BLaER1 treated with 17β-estradiol and CSF1 and Interleukin-3, amounts not matched to agents 10 nM and 100 nM (cell line): Measurements from ENCODE around the gene ADAP2.

ENCODE experiments used
- H3K27ac ChIP-seq, 11 experiments: shearing (Covaris generic); formaldehyde crosslinking; 2 replicates each; pipeline ENCODE4 v1.8.1; 2022
- H3K27me3 ChIP-seq, 11 experiments: shearing (Covaris generic); formaldehyde crosslinking; 2 replicates each; pipeline ENCODE4 v1.8.1; 2022
- H3K36me3 ChIP-seq, 11 experiments: shearing (Covaris generic); formaldehyde crosslinking; 2 replicates each; pipeline ENCODE4 v1.8.1; 2022
- H3K4me1 ChIP-seq, 10 experiments: shearing (Covaris generic); formaldehyde crosslinking; 2 replicates each; pipeline ENCODE4 v1.8.1; 2022
- H3K4me2 ChIP-seq, 11 experiments: shearing (Covaris generic); formaldehyde crosslinking; 2 replicates each; pipeline ENCODE4 v1.8.1; 2022
- H3K4me3 ChIP-seq, 10 experiments: shearing (Covaris generic); formaldehyde crosslinking; 2 replicates each; pipeline ENCODE4 v1.8.1; 2022
- H3K9ac ChIP-seq, 11 experiments: shearing (Covaris generic); formaldehyde crosslinking; 2 replicates each; pipeline ENCODE4 v1.8.1; 2022
- H3K9me3 ChIP-seq, 11 experiments: shearing (Covaris generic); formaldehyde crosslinking; replicated peaks in 1 of 11; 2 replicates each; pipeline ENCODE4 v1.8.1; 2022
- H4K20me1 ChIP-seq, 11 experiments: shearing (Covaris generic); formaldehyde crosslinking; 2 replicates each; pipeline ENCODE4 v1.8.1; 2022
- Cebpa-rat ChIP-seq, 11 experiments: shearing (Covaris generic); IDR thresholded peaks; 2 replicates each; pipeline ENCODE4 v1.8.1; 2022

ADAP2 gene

GRCh38 chr17:30992551-30992950, 70.8 kb downstream of the ADAP2 start:
- Histone ChIP-seq H3K9ac (no peak overlapping the region), H3K27ac (no peak overlapping the region), H3K4me3 (no peak overlapping the region), H4K20me1 (peaks cover 0 to 88% (median 4%) of the 10 kb centered on the region in 11 experiments; a peak in 8 of 22 replicates), H3K4me1 (no peaks in the 10 kb centered on the region), H3K9me3 (no peaks in the 10 kb centered on the region), H3K36me3 (peaks cover 67 to 100% (median 96%) of the 10 kb centered on the region in 11 experiments), H3K4me2 (no peak overlapping the region), H3K27me3 (no peaks in the 10 kb centered on the region)
- no peak for TF ChIP-seq Cebpa-rat (IDR thresholded peaks at IDR 0.05)

DNA sequence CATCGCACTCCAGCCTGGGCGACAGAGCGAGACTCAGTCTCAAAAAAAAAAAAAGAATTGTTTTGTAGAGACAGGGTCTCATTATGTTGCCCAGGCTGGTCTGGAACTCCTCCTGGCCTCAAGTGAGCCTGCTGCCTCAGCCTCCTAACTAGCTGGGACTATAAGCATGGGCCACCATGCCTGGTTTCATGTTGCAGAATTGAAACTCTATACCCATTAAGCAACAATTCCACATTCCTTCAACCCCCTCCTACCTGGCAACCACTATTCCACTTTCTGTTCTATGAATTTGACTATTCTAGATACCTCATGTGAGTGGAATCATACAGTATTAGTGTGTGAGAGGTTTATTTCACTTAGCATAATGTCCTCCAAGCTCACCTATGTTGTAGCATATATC, 73.6 kb downstream of the ADAP2 start:
- H3K27ac ChIP-seq = no peak overlapping the region
- H3K9ac ChIP-seq = no peak overlapping the region
- no peak for TF ChIP-seq Cebpa-rat (IDR thresholded peaks at IDR 0.05)
- H4K20me1 ChIP-seq = peaks cover 0 to 92% (median 4%) of the 10 kb centered on the region in 11 experiments; a peak in 8 of 22 replicates
- no peaks in the 10 kb centered on the region for H3K9me3 ChIP-seq
- no peaks in the 10 kb centered on the region for H3K27me3 ChIP-seq
- H3K4me3 ChIP-seq = no peak overlapping the region
- no peaks in the 10 kb centered on the region for H3K4me1 ChIP-seq
- H3K4me2 ChIP-seq = no peak overlapping the region
- H3K36me3 ChIP-seq = peaks cover 73 to 100% (median 96%) of the 10 kb centered on the region in 11 experiments

DNA sequence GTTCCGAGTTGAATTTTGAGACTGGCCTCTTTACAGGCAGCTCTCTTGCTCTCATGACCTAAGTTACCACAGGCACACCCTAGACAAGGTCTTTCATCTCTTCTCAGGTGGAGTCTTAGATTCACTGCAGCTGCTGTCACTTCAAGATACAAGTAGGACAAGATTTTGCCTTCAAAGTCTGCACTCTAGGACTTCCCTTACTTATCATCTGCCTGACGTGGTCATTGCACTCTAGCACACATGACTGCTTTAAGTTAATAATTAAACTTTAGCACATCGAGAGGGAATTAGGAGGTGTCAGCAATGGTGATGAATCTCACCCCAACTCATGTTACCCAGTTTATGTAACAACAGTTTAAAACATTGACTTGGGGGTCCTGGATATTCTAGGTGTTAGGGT, 74.7 kb downstream of the ADAP2 start:
- H3K27me3 ChIP-seq = no peaks in the 10 kb centered on the region
- H3K4me3 ChIP-seq = no peak overlapping the region
- TF ChIP-seq Cebpa-rat (IDR thresholded peaks at IDR 0.05) = no peak

GRCh38 chr17:30997270-30997669, 75.5 kb downstream of the ADAP2 start:
- H3K4me3 ChIP-seq = no peak overlapping the region
- TF ChIP-seq Cebpa-rat (IDR thresholded peaks at IDR 0.05) = no peak
- H3K27ac ChIP-seq = no peak overlapping the region
- H3K36me3 ChIP-seq = peaks cover 83 to 100% (median 98%) of the 10 kb centered on the region in 11 experiments
- H3K4me1 ChIP-seq = no peaks in the 10 kb centered on the region
- peaks cover 0 to 77% (median 0%) of the 10 kb centered on the region in 11 experiments; a peak in 7 of 22 replicates for H4K20me1 ChIP-seq
- no peaks in the 10 kb centered on the region for H3K27me3 ChIP-seq
- no peak overlapping the region for H3K9ac ChIP-seq
- no peak overlapping the region for H3K4me2 ChIP-seq
- no peaks in the 10 kb centered on the region for H3K9me3 ChIP-seq

More for the DNA sequence above, 74.7 kb downstream of the ADAP2 start:
- Histone ChIP-seq H3K4me1 (no peaks in the 10 kb centered on the region), H3K4me2 (no peak overlapping the region), H3K9me3 (no peaks in the 10 kb centered on the region), H3K9ac (no peak overlapping the region), H3K27ac (no peak overlapping the region), H4K20me1 (peaks cover 0 to 85% (median 0%) of the 10 kb centered on the region in 11 experiments; a peak in 8 of 22 replicates), H3K36me3 (peaks cover 77 to 100% (median 97%) of the 10 kb centered on the region in 11 experiments)

GRCh38 chr17:30997842-30998241, 76.1 kb downstream of the ADAP2 start:
- Histone ChIP-seq H3K27ac (no peak overlapping the region), H3K9me3 (no peaks in the 10 kb centered on the region), H3K4me3 (no peak overlapping the region), H3K9ac (no peak overlapping the region), H3K36me3 (peaks cover 84 to 100% (median 98%) of the 10 kb centered on the region in 11 experiments), H3K4me1 (no peaks in the 10 kb centered on the region), H4K20me1 (peaks cover 0 to 72% (median 0%) of the 10 kb centered on the region in 11 experiments; a peak in 6 of 22 replicates), H3K27me3 (no peaks in the 10 kb centered on the region), H3K4me2 (no peak overlapping the region)
- TF ChIP-seq Cebpa-rat (IDR thresholded peaks at IDR 0.05) = no peak

- H3K9me3 ChIP-seq = peaks cover 0 to 7% (median 0%) of the 10 kb centered on the region in 11 experiments; a peak in 1 of 22 replicates
- peaks cover 0 to 9% (median 3%) of the 10 kb centered on the region in 11 experiments; a peak in 15 of 22 replicates for H3K27me3 ChIP-seq
- H3K4me1 ChIP-seq = peaks cover 0 to 12% (median 0%) of the 10 kb centered on the region in 10 experiments; a peak in 4 of 20 replicates
- H3K4me2 ChIP-seq = no peak overlapping the region
- H3K4me3 ChIP-seq = no peak overlapping the region
- peaks cover 69 to 98% (median 89%) of the 10 kb centered on the region in 11 experiments for H3K36me3 ChIP-seq
- H4K20me1 ChIP-seq = peaks cover 0 to 36% (median 0%) of the 10 kb centered on the region in 11 experiments; a peak in 5 of 22 replicates
- no peak overlapping the region for H3K9ac ChIP-seq
- H3K27ac ChIP-seq = no peak overlapping the region
- no peak for TF ChIP-seq Cebpa-rat (IDR thresholded peaks at IDR 0.05)
Observed at GRCh38 chr17:31002047-31002446, 80.3 kb downstream of the ADAP2 start.

DNA sequence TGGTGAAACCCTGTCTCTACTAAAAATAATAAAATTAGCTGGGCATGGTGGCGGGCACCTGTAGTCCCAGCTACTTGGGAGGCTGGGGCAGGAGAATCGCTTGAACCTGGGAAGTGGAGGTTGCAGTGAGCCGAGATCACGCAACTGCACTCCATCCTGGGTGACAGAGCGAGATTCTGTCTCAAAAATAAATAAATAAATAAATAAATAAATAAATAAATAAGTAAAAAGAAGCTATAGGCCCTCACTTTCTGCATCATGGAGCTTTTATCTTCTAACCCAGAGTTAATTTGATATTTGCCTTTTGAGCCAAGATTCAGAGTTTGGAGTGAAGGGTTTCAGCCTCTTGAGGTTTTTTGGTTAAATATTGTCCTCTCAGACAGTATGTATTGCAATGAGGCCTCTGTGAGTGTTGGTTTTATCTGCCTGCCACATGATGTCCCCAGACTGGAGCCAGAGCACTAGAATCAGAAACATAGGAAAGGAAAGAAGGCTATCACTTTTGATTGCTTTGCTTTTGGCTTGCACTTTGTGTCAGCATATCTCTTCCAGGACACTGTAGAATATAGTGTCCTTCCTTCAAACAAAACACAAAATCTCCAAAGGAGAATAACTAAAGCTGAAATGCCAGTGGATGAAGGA, 81.6 kb downstream of the ADAP2 start:
- no peak overlapping the region for H3K4me2 ChIP-seq
- no peak overlapping the region for H3K27ac ChIP-seq
- H3K4me3 ChIP-seq = no peak overlapping the region
- H4K20me1 ChIP-seq = peaks cover 0 to 33% (median 2%) of the 10 kb centered on the region in 11 experiments; a peak in 9 of 22 replicates
- peaks cover 68 to 98% (median 85%) of the 10 kb centered on the region in 11 experiments for H3K36me3 ChIP-seq
- H3K9me3 ChIP-seq = peaks cover 0 to 15% (median 6%) of the 10 kb centered on the region in 11 experiments; a peak in 18 of 22 replicates
- TF ChIP-seq Cebpa-rat (IDR thresholded peaks at IDR 0.05) = no peak
- peaks cover 0 to 16% (median 0%) of the 10 kb centered on the region in 10 experiments; a peak in 4 of 20 replicates for H3K4me1 ChIP-seq
- H3K27me3 ChIP-seq = peaks cover 13 to 22% (median 16%) of the 10 kb centered on the region in 11 experiments
- no peak overlapping the region for H3K9ac ChIP-seq

DNA sequence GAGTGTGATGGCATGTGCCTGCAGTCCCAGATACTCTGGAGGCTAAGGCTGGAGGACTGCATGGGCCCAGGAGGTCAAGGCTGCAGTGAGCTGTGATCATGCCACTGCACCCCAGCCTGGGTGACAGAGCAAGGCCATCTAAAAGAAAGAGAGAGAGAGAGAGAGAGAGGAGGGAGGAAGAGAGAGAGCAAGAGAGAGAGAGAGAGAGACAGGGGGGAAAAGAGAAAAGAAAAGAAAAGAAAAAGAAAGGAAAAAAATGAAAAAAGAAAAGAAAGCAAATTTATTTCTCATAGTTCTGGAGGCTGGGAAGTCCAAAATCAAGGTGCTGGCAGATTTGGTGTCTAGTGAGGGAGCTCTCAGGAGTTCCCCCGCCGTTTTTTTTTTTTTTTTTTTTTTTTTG, 82.4 kb downstream of the ADAP2 start:
- Histone ChIP-seq H3K27me3 (peaks cover 21 to 31% (median 24%) of the 10 kb centered on the region in 11 experiments), H3K4me1 (peaks cover 0 to 18% (median 0%) of the 10 kb centered on the region in 10 experiments; a peak in 4 of 20 replicates), H4K20me1 (peaks cover 0 to 33% (median 7%) of the 10 kb centered on the region in 11 experiments; a peak in 10 of 22 replicates), H3K27ac (no peak overlapping the region), H3K4me2 (no peak overlapping the region), H3K9me3 (peaks cover 0 to 21% (median 12%) of the 10 kb centered on the region in 11 experiments; a peak in 18 of 22 replicates), H3K4me3 (no peak overlapping the region), H3K9ac (no peak overlapping the region), H3K36me3 (peaks cover 66 to 98% (median 84%) of the 10 kb centered on the region in 11 experiments)
- TF ChIP-seq Cebpa-rat (IDR thresholded peaks at IDR 0.05) = no peak

DNA sequence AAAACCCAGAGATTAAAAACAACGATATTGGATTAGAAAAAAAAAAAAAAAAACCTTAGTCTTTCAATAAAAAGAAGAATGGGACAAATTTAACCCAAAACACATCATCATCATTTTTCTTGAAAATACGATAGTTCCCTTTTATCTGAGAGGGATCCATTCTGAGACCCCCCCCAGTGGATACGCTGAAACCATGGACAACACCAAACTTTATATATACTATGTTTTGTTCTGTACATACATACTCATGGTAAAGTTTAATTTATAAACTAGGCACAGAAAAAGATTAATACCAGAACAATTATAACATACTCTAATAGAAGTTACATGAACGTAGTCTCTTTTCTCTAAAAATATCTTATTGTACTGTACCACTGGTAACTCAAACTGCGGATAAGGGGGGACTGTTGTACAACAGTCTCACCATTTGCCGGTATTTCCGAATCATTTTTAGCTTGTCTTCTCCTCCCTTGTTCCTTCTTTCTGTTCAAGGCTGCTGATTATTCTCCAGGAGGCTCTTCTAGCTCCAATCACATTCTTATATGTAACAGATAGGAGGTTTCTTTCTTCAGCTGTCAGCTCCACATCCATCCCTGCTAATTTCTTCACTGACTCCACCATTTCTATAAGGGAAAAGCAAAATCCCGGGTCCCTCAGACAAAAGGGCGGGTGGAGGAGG, 86.1 kb downstream of the ADAP2 start:
- no peak overlapping the region for H3K27ac ChIP-seq
- no peak overlapping the region for H3K9ac ChIP-seq
- H3K27me3 ChIP-seq = peaks cover 21 to 39% (median 32%) of the 10 kb centered on the region in 11 experiments
- peak overlapping the region in 8 of 11 experiments; percentile 2 to 53 (median 30); a peak in 8 of 22 replicates for H3K4me2 ChIP-seq
- H3K9me3 ChIP-seq = peaks cover 0 to 21% (median 12%) of the 10 kb centered on the region in 11 experiments; a peak in 18 of 22 replicates
- H4K20me1 ChIP-seq = peaks cover 0 to 42% (median 7%) of the 10 kb centered on the region in 11 experiments; a peak in 11 of 22 replicates
- H3K36me3 ChIP-seq = peaks cover 29 to 76% (median 48%) of the 10 kb centered on the region in 11 experiments
- TF ChIP-seq Cebpa-rat (IDR thresholded peaks at IDR 0.05) = no peak
- peaks cover 0 to 18% (median 0%) of the 10 kb centered on the region in 10 experiments; a peak in 4 of 20 replicates for H3K4me1 ChIP-seq
- H3K4me3 ChIP-seq = peak overlapping the region in 3 of 10 experiments; percentile 25 to 51 (median 44); a peak in 6 of 20 replicates
